GM12864 (cell line): ENCODE results near the gene RHOD.

Experiments used
- DNase-seq: peaks from one replicate; pipeline ENCODE4 v3.0.0-alpha.2; 2011; ENCODE audit warnings: low read depth
- H3K4me3 ChIP-seq: 2 replicates; pipeline ENCODE4 v1.5.1; 2011; ENCODE audit warnings: mild to moderate bottlenecking, low read depth, low read length, control low read depth
- CTCF ChIP-seq: IDR thresholded peaks from 2 replicates; pipeline ENCODE4 v1.5.1; 2011; ENCODE audit warnings: low read depth, mild to moderate bottlenecking, moderate library complexity, low read length, control low read depth, inconsistent platforms; ENCODE audit errors: missing control alignments

RHOD gene

GRCh38 chr11:67071420-67072284 lies 15.0 kb downstream of the RHOD start:
- no peak for DNase-seq
- H3K4me3 ChIP-seq = no peak overlapping the region
- peak; percentile 87 for TF ChIP-seq CTCF

- no peak for TF ChIP-seq CTCF
Measured at GRCh38 chr11:67072295-67072694, 15.6 kb downstream of the RHOD start.

GRCh38 chr11:67073908-67074307 lies 17.3 kb downstream of the RHOD start:
- no peak for TF ChIP-seq CTCF
- DNase-seq = no peak
- no peak overlapping the region for H3K4me3 ChIP-seq

More at GRCh38 chr11:67072295-67072694, 15.6 kb downstream of the RHOD start:
- no peak for DNase-seq
- H3K4me3 ChIP-seq = no peak overlapping the region

DNA sequence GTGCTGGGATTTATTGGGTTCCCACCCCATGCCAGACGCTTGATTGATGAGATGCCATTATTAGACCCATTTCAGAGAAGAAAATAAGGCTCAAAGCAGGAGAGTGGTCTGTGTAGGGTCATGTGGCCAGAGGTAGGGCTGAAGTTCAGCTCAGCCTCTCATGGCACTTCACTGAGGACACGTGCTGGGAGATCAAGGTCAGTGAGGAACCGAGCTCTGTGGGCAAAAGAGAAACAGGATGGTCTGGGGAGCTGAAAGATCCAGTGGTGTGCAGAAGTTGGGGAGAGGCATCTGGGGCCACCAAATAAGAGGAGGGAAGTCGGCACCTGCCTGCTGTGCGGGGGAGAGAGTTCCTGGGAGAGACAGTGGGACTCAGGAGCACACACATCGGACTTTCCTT lies 19.6 kb downstream of the RHOD start:
- H3K4me3 ChIP-seq = no peak overlapping the region
- DNase-seq = no peak
- no peak for TF ChIP-seq CTCF

DNA sequence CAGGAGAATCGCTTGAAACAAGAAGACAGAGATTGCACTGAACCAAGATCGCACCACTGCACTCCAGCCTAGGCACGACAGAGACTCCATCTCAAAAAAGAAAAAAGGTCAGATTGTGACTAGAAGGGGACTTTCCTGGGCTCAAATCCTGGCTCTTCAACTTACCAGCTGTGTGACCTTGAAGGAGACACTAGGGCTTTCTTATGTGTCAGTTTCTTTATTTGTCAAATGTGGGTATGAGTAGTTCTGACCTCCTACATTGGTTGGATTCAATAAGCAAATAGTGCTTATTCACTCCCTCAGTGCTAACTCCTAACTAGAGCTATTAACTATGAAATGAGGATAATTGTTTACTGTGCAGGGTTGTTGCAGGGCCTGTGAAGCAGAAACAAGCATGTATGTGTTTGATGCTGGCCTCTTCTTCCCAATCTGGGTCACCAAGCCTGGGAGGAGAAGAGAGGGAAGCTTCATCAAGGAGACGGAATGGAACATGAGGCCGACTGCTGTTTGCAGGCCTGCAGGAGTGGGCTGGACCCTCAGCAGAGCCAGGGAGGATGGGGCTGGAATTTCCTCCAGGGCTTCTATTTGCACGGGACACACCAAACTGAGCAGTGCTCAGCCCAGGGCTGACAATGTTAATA lies 22.5 kb downstream of the RHOD start:
- no peak for TF ChIP-seq CTCF
- DNase-seq = no peak
- no peak overlapping the region for H3K4me3 ChIP-seq

DNA sequence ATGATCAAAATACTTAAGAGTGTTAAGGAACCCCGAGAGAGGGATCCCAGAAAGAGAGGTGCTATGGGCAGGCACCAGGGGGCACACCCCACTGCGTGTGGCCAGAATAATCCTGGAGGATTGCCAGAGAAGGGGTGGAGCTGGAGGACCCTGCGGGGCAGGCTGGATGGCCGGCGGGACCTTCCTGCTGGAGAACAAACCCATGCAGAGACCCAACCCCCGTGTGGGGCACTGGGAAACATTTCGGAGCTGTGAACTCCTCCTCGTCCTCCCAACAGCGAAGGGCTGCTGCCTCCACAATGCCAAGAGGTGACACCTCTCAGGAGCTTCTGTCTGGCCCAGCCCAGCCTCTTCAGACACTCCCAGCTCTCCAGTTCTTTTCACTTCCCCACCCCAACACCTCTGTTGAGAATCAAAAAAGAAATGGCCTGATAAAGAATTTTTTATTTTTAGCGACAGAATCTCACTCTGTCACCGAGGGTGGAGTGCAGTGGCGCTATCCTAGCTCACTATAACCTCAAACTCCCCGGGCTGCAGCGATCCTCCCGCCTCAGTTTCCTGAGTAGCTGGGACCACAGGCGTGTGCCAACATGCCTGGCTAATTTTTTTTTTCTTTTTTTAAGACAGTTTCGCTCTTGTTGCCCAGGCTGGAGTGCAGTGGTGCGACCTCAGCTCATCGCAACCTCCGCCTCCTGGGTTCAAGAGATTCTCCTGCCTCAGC lies 25.6 kb downstream of the RHOD start:
- no peak for DNase-seq
- H3K4me3 ChIP-seq = no peak overlapping the region
- peak; percentile 24 for TF ChIP-seq CTCF
